ENCODE results near the gene PPP2R5C.

PPP2R5C gene

DNA sequence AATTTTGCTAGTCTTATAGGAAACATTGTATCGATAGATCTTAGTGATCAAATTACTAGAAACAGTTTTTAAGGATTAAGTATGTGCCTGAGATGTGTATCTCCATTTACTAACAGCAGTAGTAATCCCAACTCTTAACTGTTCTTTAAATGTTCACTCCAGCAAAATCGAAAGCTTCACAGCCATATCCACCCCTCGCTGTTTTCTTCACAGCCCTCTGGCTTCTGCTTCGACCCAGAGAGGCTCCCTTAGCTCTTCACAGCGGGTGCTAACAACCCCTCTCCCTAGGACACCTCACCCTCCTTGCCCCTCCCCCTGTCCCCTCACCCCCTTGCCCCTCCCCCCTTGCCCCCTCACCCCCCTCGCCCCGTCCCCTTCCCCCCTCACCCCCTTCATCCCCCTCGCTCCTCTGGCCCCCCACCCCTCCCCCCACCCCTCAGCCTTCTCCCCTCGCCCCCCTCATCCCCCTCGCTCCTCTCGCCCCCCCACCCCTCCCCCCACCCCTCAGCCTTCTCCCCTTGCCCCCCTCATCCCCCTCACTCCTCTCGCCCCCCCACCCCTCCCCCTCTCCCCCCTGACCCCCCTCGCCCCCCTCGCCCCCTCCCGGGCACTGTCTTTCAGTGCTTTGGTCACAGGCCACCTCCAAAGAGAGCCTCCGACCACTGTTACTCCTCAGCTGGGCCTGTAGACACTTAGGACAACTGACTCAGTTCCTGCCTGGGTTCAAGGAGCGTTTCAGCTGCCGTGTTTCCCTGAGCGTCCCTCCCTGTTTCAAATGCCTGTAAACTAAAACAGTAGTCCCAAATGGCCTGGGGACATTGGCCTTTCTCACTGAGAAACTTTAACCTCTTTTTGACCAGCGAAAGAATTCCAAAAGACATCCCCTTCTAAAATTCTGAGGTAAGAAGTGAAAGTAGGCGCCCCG lies 156.8 kb downstream of the PPP2R5C start:
- no peaks in the 10 kb centered on the region for H3K9me3 ChIP-seq (ENCODE audit: control insufficient read depth, low read length)
- H3K4me1 ChIP-seq (ENCODE audit: control insufficient read depth, insufficient read depth, low read length, poor library complexity, severe bottlenecking): peaks cover 7% of the 10 kb centered on the region
- WGBS, 2 experiments (ENCODE audit: insufficient coverage in 2 of 2): 27 to 31% methylated on average over 5 to 8 of the region's 22 CpGs
- peaks cover 17% of the 10 kb centered on the region for H3K36me3 ChIP-seq (ENCODE audit: control insufficient read depth, insufficient read depth, low read length)
- H3K27ac ChIP-seq (ENCODE audit: low read depth, low read length, severe bottlenecking): no peak overlapping the region
- H3K4me3 ChIP-seq (ENCODE audit: extremely low read depth, insufficient read depth, low read length, poor library complexity, severe bottlenecking): no peak overlapping the region

DNA sequence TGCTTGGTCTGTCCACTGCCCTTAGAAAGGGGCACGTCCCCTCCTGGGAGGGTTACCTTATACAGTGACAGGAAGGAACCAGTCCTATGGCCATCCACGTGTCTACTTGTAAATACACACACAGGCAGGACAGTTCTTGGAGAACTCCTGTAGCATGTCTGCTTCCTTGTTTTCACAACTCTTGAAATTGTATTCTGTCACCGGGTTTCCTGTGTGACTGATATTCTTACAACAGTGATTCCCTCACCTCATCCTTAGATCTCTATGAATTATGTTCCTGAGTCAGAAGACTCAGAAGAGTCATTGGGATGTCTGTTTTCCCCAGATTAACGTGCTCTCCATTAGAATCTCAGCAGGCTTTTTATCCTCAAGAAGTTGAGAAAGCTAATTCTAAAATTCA lies 158.8 kb downstream of the PPP2R5C start:
- Histone ChIP-seq H3K4me3 (ENCODE audit: extremely low read depth, insufficient read depth, low read length, poor library complexity, severe bottlenecking) (no peak overlapping the region), H3K36me3 (ENCODE audit: control insufficient read depth, insufficient read depth, low read length) (peaks cover 11% of the 10 kb centered on the region), H3K27ac (ENCODE audit: low read depth, low read length, severe bottlenecking) (no peak overlapping the region), H3K9me3 (ENCODE audit: control insufficient read depth, low read length) (no peaks in the 10 kb centered on the region), H3K4me1 (ENCODE audit: control insufficient read depth, insufficient read depth, low read length, poor library complexity, severe bottlenecking) (peaks cover 7% of the 10 kb centered on the region)
- 82 to 89% methylated on average over 4 of the region's 4 CpGs for WGBS, 2 experiments (ENCODE audit: insufficient coverage in 2 of 2)

DNA sequence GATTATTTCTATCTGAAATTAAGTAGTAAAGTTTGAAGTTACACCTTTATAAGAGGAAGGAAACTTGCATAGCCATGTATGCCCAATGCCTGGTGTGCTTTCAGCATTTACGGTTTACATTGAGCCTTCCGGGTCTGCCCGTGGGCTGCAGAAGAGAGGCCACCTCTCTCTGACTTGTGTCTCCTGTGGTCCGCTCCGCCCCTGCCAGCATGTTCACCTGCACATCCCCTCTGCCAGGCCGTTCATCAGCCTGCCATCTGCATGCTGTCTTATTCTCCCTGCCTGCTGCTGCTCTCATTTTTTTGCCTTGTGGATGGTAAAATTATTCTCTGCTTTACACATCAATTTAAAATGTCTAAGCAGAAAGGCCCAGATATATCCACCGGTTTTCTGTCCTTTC lies 161.4 kb downstream of the PPP2R5C start:
- WGBS, 2 experiments (ENCODE audit: insufficient coverage in 2 of 2): 82 to 86% methylated on average over 5 to 6 of the region's 7 CpGs

DNA sequence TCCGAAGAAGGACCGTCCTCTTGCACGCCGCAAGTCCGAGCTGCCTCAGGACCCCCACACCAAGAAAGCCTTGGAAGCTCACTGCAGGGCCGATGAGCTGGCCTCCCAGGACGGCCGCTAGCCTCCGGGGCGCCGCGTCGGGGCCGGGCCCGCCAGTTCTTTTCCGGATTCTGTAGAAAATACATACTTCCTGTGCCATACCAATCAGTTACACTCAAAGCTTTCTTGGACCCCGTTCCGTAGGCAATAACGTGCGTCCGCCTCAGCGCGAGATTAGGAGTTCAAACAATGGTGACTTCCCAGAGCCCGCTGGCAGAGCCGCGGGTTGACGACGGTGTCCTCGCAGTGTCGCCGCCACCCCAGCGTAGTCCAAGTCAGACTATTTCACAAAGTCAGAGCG lies 163.6 kb downstream of the PPP2R5C start:
- Histone ChIP-seq H3K27ac (ENCODE audit: low read depth, low read length, severe bottlenecking) (no peak overlapping the region), H3K9me3 (ENCODE audit: control insufficient read depth, low read length) (no peaks in the 10 kb centered on the region), H3K4me1 (ENCODE audit: control insufficient read depth, insufficient read depth, low read length, poor library complexity, severe bottlenecking) (no peaks in the 10 kb centered on the region), H3K4me3 (ENCODE audit: extremely low read depth, insufficient read depth, low read length, poor library complexity, severe bottlenecking) (no peak overlapping the region), H3K36me3 (ENCODE audit: control insufficient read depth, insufficient read depth, low read length) (peaks cover 14% of the 10 kb centered on the region)
- WGBS, 2 experiments (ENCODE audit: insufficient coverage in 2 of 2): 93 to 98% methylated on average over 25 to 33 of the region's 33 CpGs

More for the DNA sequence above, 161.4 kb downstream of the PPP2R5C start:
- peaks cover 14% of the 10 kb centered on the region for H3K36me3 ChIP-seq (ENCODE audit: control insufficient read depth, insufficient read depth, low read length)
- H3K9me3 ChIP-seq (ENCODE audit: control insufficient read depth, low read length): no peaks in the 10 kb centered on the region
- peaks cover under 1% of the 10 kb centered on the region for H3K4me1 ChIP-seq (ENCODE audit: control insufficient read depth, insufficient read depth, low read length, poor library complexity, severe bottlenecking)
- H3K4me3 ChIP-seq (ENCODE audit: extremely low read depth, insufficient read depth, low read length, poor library complexity, severe bottlenecking): no peak overlapping the region
- no peak overlapping the region for H3K27ac ChIP-seq (ENCODE audit: low read depth, low read length, severe bottlenecking)

DNA sequence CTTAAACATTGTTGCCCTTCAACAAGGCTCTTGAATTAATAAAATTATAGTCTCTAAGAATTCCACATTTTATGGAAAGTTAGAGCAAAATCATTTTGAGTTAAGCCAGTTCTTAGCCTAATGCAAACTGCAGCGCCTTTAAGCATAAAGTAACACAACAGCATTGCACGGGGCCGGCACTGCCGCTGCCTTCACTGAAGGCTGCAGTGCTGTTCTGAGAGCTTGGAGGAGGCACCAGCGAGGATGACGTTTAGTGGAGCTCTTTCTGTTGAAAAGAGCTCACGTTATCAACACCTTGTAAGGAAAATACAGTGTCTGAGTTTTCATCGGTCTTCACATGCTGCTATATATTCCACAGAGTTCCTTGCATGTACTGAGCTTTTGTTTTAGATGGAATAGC lies 164.6 kb downstream of the PPP2R5C start:
- Histone ChIP-seq H3K4me3 (ENCODE audit: extremely low read depth, insufficient read depth, low read length, poor library complexity, severe bottlenecking) (no peak overlapping the region), H3K36me3 (ENCODE audit: control insufficient read depth, insufficient read depth, low read length) (peaks cover 12% of the 10 kb centered on the region), H3K4me1 (ENCODE audit: control insufficient read depth, insufficient read depth, low read length, poor library complexity, severe bottlenecking) (no peaks in the 10 kb centered on the region), H3K9me3 (ENCODE audit: control insufficient read depth, low read length) (no peaks in the 10 kb centered on the region), H3K27ac (ENCODE audit: low read depth, low read length, severe bottlenecking) (no peak overlapping the region)
- WGBS, 2 experiments (ENCODE audit: insufficient coverage in 2 of 2): 86 to 92% methylated on average over 6 to 8 of the region's 8 CpGs

DNA sequence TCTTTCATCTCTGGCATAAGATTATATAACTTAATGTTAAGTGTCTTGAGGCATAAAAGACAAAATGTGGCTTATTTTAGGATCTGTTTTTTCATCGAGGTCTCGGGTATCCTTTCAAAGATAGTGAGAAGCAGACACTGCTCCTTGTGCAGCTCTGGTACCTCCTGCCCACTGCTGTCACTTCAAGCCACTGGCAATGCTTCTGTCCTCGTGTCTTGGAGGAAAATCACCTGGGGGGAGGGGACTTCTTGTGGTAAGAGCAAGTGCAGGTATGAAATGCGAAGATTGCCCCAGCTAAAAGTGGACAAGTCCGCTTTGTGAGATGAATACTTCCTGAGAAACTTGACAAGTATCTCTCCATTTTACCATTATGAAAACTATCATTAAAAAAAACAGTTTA lies 165.1 kb downstream of the PPP2R5C start:
- H3K27ac ChIP-seq (ENCODE audit: low read depth, low read length, severe bottlenecking): no peak overlapping the region
- H3K4me1 ChIP-seq (ENCODE audit: control insufficient read depth, insufficient read depth, low read length, poor library complexity, severe bottlenecking): no peaks in the 10 kb centered on the region
- peaks cover 12% of the 10 kb centered on the region for H3K36me3 ChIP-seq (ENCODE audit: control insufficient read depth, insufficient read depth, low read length)
- no peak overlapping the region for H3K4me3 ChIP-seq (ENCODE audit: extremely low read depth, insufficient read depth, low read length, poor library complexity, severe bottlenecking)
- 90 to 100% methylated on average over 2 to 3 of the region's 5 CpGs for WGBS, 2 experiments (ENCODE audit: insufficient coverage in 2 of 2)
- no peaks in the 10 kb centered on the region for H3K9me3 ChIP-seq (ENCODE audit: control insufficient read depth, low read length)

DNA sequence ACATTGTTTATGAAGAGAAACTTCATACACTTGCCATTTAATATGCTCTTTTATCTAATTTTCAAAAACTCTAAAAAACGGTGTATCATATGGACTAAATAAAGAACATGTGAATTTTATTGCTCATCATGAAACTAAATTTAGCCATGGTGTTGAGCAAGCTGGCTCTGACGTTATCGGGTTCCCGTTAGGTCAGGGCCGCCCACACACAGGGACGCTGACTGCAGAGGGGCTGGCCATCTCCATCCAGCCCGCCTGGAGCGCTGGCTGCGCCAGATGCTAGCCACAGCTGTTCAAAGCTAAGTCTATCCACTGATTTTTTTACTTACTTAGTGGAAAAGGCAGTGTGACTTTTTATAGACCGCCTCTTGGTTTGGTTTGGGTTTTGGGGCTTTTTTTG lies 166.3 kb downstream of the PPP2R5C start:
- Histone ChIP-seq H3K27ac (ENCODE audit: low read depth, low read length, severe bottlenecking) (no peak overlapping the region), H3K4me1 (ENCODE audit: control insufficient read depth, insufficient read depth, low read length, poor library complexity, severe bottlenecking) (no peaks in the 10 kb centered on the region), H3K4me3 (ENCODE audit: extremely low read depth, insufficient read depth, low read length, poor library complexity, severe bottlenecking) (no peak overlapping the region), H3K9me3 (ENCODE audit: control insufficient read depth, low read length) (no peaks in the 10 kb centered on the region), H3K36me3 (ENCODE audit: control insufficient read depth, insufficient read depth, low read length) (peaks cover 9% of the 10 kb centered on the region)
- 79 to 95% methylated on average over 5 of the region's 10 CpGs for WGBS, 2 experiments (ENCODE audit: insufficient coverage in 2 of 2)

DNA sequence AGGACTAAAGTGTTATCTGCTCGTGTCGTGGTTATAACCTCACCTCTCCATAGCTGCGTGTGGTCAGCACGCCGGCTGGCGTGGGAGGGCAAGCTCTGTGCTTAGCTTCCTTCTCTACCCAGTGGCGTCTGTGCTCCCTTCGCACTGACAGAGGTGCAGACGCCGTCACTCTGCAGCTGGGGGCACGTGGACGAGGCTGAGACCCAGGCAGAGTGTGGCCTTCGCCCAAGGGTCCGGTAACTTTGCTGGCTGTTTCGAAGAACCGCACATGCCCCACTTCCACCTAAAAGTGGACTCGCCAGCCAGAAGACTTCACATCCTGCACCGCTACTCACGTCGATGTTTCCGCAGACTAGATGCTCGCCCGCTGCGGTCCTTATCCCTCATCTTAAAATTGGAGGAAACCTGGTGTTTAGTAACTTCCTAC lies 166.9 kb downstream of the PPP2R5C start:
- Histone ChIP-seq H3K4me1 (ENCODE audit: control insufficient read depth, insufficient read depth, low read length, poor library complexity, severe bottlenecking) (no peaks in the 10 kb centered on the region), H3K9me3 (ENCODE audit: control insufficient read depth, low read length) (no peaks in the 10 kb centered on the region), H3K27ac (ENCODE audit: low read depth, low read length, severe bottlenecking) (no peak overlapping the region), H3K36me3 (ENCODE audit: control insufficient read depth, insufficient read depth, low read length) (peaks cover 9% of the 10 kb centered on the region), H3K4me3 (ENCODE audit: extremely low read depth, insufficient read depth, low read length, poor library complexity, severe bottlenecking) (no peak overlapping the region)
- 97 to 98% methylated on average over 24 of the region's 24 CpGs for WGBS, 2 experiments (ENCODE audit: insufficient coverage in 2 of 2)

DNA sequence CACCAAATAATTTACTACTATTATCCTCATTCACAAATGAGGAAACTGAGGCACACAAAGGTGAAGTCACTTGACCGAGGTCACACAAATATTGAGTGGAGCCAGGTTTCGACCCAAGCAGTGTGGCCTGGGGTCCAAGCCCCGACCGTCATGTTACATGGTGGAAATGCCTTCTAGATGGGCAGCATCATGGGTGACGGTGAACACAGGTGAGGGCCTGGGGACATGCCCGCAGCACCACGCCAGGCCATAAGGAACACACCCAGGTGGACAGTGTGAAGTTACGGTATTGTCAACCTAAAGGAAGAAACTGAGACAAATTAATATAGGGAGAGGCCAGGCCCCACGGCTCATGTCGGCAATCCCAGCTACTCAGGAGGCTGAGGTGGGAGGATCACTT lies 167.6 kb downstream of the PPP2R5C start:
- WGBS, 2 experiments (ENCODE audit: insufficient coverage in 2 of 2): 96% methylated on average over 8 to 10 of the region's 10 CpGs

DNA sequence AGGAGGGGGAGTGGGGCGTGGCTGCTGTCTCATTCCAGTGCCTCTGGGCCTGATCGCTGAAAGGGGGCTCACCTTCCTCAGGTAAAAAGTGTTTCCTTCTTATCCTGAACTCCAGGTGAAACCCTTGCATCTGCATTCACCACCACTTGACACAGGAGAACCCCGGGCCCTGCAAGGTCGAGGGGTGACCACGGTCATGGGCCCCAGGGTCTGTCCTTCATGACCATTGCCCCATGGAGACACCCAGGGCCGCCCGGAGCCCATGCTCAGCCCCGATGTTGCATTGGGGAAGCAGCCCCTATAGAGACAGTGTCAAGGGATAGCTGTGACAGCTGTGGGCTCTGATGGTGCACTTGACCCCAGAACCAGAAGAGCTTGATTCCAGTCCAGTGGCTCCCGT lies 168.4 kb downstream of the PPP2R5C start:
- H3K4me1 ChIP-seq (ENCODE audit: control insufficient read depth, insufficient read depth, low read length, poor library complexity, severe bottlenecking): no peaks in the 10 kb centered on the region
- H3K4me3 ChIP-seq (ENCODE audit: extremely low read depth, insufficient read depth, low read length, poor library complexity, severe bottlenecking): no peak overlapping the region
- H3K27ac ChIP-seq (ENCODE audit: low read depth, low read length, severe bottlenecking): no peak overlapping the region
- 93 to 98% methylated on average over 5 to 9 of the region's 9 CpGs for WGBS, 2 experiments (ENCODE audit: insufficient coverage in 2 of 2)
- H3K9me3 ChIP-seq (ENCODE audit: control insufficient read depth, low read length): no peaks in the 10 kb centered on the region
- H3K36me3 ChIP-seq (ENCODE audit: control insufficient read depth, insufficient read depth, low read length): peaks cover 7% of the 10 kb centered on the region

More for the DNA sequence above, 167.6 kb downstream of the PPP2R5C start:
- Histone ChIP-seq H3K27ac (ENCODE audit: low read depth, low read length, severe bottlenecking) (no peak overlapping the region), H3K4me1 (ENCODE audit: control insufficient read depth, insufficient read depth, low read length, poor library complexity, severe bottlenecking) (no peaks in the 10 kb centered on the region), H3K9me3 (ENCODE audit: control insufficient read depth, low read length) (no peaks in the 10 kb centered on the region), H3K4me3 (ENCODE audit: extremely low read depth, insufficient read depth, low read length, poor library complexity, severe bottlenecking) (no peak overlapping the region), H3K36me3 (ENCODE audit: control insufficient read depth, insufficient read depth, low read length) (peaks cover 9% of the 10 kb centered on the region)

DNA sequence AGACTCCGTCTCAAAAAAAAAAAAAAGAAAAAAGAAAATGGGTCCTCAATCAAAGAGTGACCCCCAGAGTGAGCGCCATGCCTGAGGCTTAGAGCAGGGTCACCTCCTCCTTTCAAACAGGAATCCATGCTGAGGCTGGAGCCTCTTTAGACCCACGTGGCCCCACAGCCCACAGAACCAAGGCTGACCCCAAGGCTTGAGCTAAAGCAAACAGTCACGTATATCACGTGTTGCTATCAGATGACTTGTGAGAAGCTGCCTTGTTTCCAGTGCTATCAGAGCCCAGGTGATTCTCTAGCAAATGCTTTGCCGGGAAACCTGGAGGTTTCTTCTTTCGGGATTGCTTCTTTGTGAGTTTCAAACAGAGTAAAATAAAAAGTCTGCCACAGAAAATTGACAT lies 171.2 kb downstream of the PPP2R5C start:
- H3K36me3 ChIP-seq (ENCODE audit: control insufficient read depth, insufficient read depth, low read length): no peaks in the 10 kb centered on the region
- no peak overlapping the region for H3K27ac ChIP-seq (ENCODE audit: low read depth, low read length, severe bottlenecking)
- no peaks in the 10 kb centered on the region for H3K4me1 ChIP-seq (ENCODE audit: control insufficient read depth, insufficient read depth, low read length, poor library complexity, severe bottlenecking)
- WGBS, 2 experiments (ENCODE audit: insufficient coverage in 2 of 2): 93 to 95% methylated on average over 6 to 7 of the region's 7 CpGs
- no peaks in the 10 kb centered on the region for H3K9me3 ChIP-seq (ENCODE audit: control insufficient read depth, low read length)
- H3K4me3 ChIP-seq (ENCODE audit: extremely low read depth, insufficient read depth, low read length, poor library complexity, severe bottlenecking): no peak overlapping the region
